C4-2B (cell line): ENCODE measurements around the gene ISM2.

ENCODE experiments used
- CTCF ChIP-seq: fragments of 450-650 bp; conservative IDR thresholded peaks from 2 replicates; pipeline ENCODE4 v1.5.1; 2017; ENCODE audit warnings: mild to moderate bottlenecking
- ZFX ChIP-seq: fragments of 450-650 bp; IDR thresholded peaks from 2 replicates; pipeline ENCODE4 v1.6.1; 2017

- TF ChIP-seq ZFX (no peak), CTCF (no peak)
Measured at GRCh38 chr14:77457115-77457521, 41.5 kb downstream of the ISM2 start.
